Astrocyte of the cerebellum (primary cell): ENCODE results near the gene CFAP20DC.

Experiments
- DNase-seq: peaks from one replicate; pipeline ENCODE4 v3.0.0-alpha.2; 2011; ENCODE audit warnings: low read depth
- H3K4me3 ChIP-seq: 2 replicates; pipeline ENCODE4 v1.5.1; 2011; ENCODE audit warnings: mild to moderate bottlenecking, low read depth, low read length, moderate library complexity
- in situ Hi-C: cut with HindIII; loops from 2 replicates; pipeline ENCODE4 v1.10.0; 2017; ENCODE audit warnings: low sequenced_read_pairs
- TF ChIP-seq, protein P1 (sequence below): IDR thresholded peaks from 2 replicates; pipeline ENCODE4 v1.5.1; 2012; ENCODE audit warnings: low read length, low read depth, moderate library complexity, mild to moderate bottlenecking; ENCODE audit errors: missing control alignments

Gene CFAP20DC

DNA sequence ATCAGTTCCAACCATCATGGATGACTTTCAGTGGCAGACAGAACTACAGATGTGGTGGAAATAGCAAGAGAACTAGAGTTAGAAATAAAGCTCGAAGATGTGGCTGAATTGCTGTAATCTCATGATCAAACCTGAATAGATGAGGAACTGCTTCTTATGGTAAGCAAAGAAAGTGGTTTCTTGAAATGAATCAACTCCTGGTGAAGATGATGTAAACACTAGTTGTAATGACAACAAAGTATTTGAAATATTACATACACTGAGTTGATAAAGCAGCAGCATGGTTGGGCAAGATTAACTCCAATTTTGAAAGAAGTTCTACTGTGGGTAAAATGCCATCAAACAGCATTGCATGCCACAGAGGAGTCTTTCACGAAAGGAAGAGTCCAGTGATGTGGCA lies 251.5 kb downstream of the CFAP20DC start:
- no peak overlapping the region for H3K4me3 ChIP-seq
- no peak for DNase-seq
- in situ Hi-C loops, result loop anchor here (5.0 kb wide), 1 partner anchor 39 kb away; no protein-coding TSS in a partner anchor
- TF ChIP-seq, protein P1, sequence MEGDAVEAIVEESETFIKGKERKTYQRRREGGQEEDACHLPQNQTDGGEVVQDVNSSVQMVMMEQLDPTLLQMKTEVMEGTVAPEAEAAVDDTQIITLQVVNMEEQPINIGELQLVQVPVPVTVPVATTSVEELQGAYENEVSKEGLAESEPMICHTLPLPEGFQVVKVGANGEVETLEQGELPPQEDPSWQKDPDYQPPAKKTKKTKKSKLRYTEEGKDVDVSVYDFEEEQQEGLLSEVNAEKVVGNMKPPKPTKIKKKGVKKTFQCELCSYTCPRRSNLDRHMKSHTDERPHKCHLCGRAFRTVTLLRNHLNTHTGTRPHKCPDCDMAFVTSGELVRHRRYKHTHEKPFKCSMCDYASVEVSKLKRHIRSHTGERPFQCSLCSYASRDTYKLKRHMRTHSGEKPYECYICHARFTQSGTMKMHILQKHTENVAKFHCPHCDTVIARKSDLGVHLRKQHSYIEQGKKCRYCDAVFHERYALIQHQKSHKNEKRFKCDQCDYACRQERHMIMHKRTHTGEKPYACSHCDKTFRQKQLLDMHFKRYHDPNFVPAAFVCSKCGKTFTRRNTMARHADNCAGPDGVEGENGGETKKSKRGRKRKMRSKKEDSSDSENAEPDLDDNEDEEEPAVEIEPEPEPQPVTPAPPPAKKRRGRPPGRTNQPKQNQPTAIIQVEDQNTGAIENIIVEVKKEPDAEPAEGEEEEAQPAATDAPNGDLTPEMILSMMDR, result no peak

DNA sequence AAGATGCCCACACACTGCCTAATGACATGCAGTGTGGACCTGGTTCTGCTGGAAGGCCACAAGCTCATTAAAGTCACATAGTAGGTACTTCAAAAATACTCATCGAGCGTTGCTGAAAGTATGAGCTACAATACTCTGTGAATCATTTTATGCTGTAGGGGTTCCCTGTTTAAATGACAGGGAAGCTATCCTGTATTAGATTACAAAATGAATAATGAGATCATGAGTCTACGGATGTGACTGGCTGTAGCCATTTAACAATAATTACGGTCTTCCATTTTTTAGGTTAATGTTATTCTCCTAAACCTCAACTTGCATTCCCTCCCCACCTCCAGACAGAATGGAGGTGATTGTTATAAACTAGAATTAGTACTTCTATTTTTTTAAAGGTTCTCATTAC lies 255.1 kb downstream of the CFAP20DC start:
- in situ Hi-C loops, result loop anchor here (5.0 kb wide), 1 partner anchor 43 kb away; no protein-coding TSS in a partner anchor
- TF ChIP-seq, protein P1, result no peak
- no peak for DNase-seq
- H3K4me3 ChIP-seq, result no peak overlapping the region

DNA sequence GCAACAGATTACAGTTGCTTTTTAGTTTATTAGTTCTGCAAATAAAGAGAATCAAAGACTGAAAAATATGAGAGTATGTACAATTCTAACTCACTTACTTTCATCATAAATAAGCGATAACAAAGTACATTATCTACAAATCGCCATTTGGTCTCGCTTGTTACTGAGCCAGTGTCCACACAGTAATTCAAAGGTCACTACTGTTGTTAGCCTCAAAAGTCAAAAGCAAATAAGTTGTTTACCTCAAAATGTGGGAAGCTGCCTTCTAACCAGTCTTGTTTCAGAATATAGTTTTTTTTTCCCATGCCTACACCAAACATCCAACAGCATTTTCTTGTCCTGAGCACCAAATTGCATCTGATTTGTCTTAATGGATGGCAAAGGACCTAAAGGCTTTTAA lies 255.9 kb downstream of the CFAP20DC start:
- TF ChIP-seq, protein P1, result no peak
- no peak overlapping the region for H3K4me3 ChIP-seq
- no peak for DNase-seq
- in situ Hi-C loops, result no loop called here

DNA sequence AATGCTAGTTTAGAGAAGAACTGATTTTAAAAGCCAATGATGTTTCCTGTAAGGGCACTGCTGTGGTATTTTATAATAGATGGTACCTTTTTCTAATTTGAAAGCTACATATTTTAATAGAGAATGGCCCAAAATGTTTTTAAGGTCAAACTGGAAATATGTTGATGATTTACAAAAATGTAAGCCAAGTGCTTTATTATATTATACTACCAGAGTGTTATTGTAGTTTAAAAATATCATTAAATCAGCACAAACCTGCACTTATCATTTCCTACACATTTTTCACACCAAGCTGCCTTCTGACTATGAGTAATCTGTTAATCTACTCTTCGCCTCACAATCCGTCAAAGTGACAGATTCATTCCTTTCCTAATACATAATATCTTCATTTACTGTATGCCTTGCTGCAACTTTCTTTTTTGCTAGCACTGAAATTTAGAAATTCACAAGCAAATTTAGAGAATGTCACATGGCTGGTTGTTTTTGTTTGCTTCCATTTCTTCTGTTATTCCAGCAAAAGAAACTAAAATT lies 256.8 kb downstream of the CFAP20DC start:
- TF ChIP-seq, protein P1, result no peak
- no peak for DNase-seq
- no peak overlapping the region for H3K4me3 ChIP-seq
- in situ Hi-C loops, result no loop called here

DNA sequence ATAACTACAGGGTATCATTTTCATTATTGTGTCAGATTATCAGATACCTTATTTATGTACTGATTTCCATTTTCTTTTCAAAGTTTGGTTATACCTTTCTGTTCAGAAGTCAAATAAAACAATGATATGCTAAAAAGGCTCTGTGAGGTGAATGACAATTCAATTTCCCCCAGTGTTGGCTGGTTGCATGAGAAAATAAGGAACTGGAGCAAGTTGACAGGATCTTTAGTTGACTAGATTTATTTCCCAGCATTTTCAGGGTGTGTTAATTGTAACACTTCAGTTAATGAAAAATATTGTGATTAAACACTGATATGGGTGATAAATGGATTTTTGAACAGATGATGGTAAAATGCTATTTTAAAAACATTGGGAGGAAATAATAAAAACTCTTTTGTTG lies 260.4 kb downstream of the CFAP20DC start:
- no peak for DNase-seq
- no peak overlapping the region for H3K4me3 ChIP-seq
- TF ChIP-seq, protein P1, result no peak
- in situ Hi-C loops, result no loop called here

DNA sequence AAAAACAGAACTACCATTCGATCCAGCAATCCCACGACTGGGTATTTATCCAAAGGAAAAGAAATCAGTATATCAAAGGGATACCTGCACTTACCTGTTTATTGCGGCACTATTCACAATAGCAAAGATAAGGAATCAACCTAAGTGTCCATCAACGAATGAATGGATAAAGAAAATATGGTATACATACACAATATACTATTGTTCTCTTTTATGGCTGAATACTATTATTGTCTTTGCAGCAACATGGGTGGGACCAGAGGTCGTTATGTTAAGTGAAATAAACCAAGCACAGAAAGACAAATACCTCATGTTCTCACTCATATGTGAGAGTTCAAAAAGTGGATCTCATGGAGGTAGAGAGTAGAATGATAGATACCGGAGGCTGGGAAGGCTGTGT lies 264.9 kb downstream of the CFAP20DC start:
- TF ChIP-seq, protein P1, result no peak
- no peak overlapping the region for H3K4me3 ChIP-seq
- in situ Hi-C loops, result no loop called here
- no peak for DNase-seq
